Activated CD8-positive, alpha-beta memory T cell treated with anti-CD3 and anti-CD28 coated beads, Interleukin-2, amount 50 U/mL, for 48 hours (primary cell): ENCODE results near the gene AHSA1.

Experiments
- DNase-seq: peaks from one replicate; pipeline ENCODE4 v3.0.0-alpha.2; 2020

The AHSA1 gene

DNA sequence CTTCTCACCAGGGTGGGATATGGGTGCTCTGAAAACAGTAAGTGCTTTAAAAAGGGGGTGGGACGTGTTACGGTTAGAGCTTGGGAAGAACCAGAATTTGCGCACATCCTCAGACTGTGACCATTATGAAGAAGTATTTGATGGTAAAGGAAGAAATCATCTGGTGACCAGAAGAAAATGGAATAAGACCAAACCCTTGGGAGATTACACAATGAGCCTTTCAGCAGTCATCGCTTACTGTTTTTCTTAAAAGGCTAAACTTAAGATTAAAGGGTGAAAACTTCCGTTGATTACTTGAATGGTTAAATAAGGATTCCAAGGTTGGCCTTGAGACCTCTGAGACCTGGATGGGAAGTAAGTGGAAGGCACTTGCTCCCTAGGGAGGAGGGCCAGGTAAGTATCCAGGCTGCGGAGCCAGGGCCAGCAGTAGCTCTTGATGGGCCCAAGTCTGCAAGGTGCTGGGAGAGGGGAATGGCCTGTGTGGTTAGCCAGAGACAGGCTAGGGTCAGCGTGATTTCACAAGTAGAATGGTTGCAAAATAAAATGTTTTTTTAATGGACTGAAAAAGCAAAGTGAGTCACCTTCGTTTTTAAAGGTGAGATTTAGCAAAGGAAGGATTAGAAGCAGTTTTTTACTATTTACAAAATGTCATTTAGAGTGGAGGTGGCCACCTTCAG lies 53.7 kb downstream of the AHSA1 start:
- no peak for DNase-seq

DNA sequence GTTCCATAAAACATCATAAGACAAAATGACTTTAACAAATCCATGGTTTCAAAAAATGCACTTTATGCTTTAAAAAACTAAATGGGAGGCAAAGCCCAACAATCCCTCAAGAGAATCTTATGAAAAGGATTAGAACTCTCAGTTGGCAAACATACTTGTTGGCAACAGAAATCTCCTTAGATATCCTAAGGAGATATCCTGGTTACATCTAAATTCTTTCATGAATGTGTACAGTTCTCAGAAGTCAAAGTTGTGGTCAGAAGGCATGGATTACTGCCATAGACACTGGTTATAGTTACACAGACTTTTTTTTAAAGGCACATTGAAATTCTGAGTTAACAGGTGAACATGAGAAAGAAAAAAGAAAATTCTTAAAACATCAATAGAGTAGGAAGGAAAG lies 58.2 kb downstream of the AHSA1 start:
- no peak for DNase-seq
